ENCODE measurements around the gene SOCS2. TPM values are rescaled to one million over a fixed set of nuclear protein-coding genes. Genes with fewer than 3 reads are reported as not detected.
"Not testable (repeated sequence)": the region's sequence is repeated elsewhere in the genome, so short reads cannot be mapped to it uniquely, and the experiment has no call there.

SOCS2 gene
- total and polyA plus RNA-seq, 2 of the 8 experiments (the other 6 are each of a cell fraction or from before 2014, with no cell fraction given), result 14.5 to 18.0 TPM

DNA sequence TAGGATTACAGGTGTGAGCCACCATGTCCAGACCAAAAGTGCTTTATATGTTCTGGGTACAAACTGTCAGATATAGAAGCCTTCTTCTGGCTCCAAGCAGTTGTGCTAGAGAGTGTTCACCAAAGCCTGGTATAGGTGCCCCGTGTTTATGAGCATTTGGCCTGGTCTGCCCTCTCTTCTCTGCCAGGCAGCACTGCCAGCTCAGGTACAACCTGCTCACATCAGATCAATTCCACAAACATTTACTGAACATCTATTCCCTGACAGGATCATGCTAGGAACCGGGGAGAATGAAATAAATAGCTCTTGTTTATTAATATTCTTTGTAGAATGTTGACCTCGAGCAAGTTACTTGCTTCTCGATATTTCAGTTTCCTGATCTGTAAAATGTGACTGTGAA, 20.0 kb upstream of the SOCS2 start (continued):
- TF ChIP-seq, protein P1, sequence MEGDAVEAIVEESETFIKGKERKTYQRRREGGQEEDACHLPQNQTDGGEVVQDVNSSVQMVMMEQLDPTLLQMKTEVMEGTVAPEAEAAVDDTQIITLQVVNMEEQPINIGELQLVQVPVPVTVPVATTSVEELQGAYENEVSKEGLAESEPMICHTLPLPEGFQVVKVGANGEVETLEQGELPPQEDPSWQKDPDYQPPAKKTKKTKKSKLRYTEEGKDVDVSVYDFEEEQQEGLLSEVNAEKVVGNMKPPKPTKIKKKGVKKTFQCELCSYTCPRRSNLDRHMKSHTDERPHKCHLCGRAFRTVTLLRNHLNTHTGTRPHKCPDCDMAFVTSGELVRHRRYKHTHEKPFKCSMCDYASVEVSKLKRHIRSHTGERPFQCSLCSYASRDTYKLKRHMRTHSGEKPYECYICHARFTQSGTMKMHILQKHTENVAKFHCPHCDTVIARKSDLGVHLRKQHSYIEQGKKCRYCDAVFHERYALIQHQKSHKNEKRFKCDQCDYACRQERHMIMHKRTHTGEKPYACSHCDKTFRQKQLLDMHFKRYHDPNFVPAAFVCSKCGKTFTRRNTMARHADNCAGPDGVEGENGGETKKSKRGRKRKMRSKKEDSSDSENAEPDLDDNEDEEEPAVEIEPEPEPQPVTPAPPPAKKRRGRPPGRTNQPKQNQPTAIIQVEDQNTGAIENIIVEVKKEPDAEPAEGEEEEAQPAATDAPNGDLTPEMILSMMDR (IDR thresholded peaks at IDR 0.05; ENCODE audit: control extremely low read depth in 1 of 3, insufficient read depth in 1 of 3, low read depth in 1 of 3, low read length in 3 of 3), result no peak
- TF ChIP-seq RXRA (IDR thresholded peaks at IDR 0.05; ENCODE audit: insufficient read depth, low read depth, low read length), result no peak
- no peak for TF ChIP-seq KDM5A (IDR thresholded peaks at IDR 0.05; ENCODE audit: low read length)
- TF ChIP-seq JUND (IDR thresholded peaks at IDR 0.05; ENCODE audit: low read length), result no peak

DNA sequence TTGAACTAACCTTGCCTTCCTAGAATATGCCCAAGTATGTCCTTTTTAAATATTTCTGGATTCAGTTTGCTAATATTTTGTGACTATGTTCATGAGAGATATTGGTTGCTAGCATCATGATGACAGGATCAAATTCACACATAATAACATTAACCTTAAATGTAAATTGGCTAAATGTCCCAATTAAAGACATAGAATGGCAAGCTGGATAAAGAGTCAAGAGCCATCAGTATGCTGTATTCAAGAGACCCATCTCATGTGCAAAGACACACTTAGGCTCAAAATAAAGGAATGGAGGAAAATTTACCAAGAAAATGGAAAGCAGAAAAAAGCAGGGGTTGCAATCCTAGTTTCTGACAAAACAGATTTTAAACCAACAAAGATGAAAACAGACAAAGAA, 14.6 kb upstream of the SOCS2 start:
- H3K79me2 ChIP-seq (ENCODE audit: control insufficient read depth in 1 of 2, insufficient read depth in 2 of 2, low read length in 2 of 2); H4K8ac ChIP-seq (ENCODE audit: extremely low read depth, insufficient read depth, low read length); H3K4me3 ChIP-seq (ENCODE audit: extremely low read depth in 1 of 4, insufficient read depth in 2 of 4, low read depth in 3 of 4, low read length in 4 of 4); H3K9ac ChIP-seq (replicated peaks in 1 of 4; ENCODE audit: extremely low read depth in 1 of 4, low read depth in 3 of 4, low read length in 3 of 4); H3K23ac ChIP-seq (ENCODE audit: insufficient read length); H3K9me3 ChIP-seq (ENCODE audit: insufficient read depth in 2 of 2, low read depth in 1 of 2, low read length in 1 of 2); H3K4ac ChIP-seq (replicated peaks; ENCODE audit: insufficient read length, low read depth, low read length); H3K23me2 ChIP-seq (ENCODE audit: low read depth, low read length); FAIRE-seq; H2BK120ac ChIP-seq (replicated peaks; ENCODE audit: low read depth, low read length); H3K27ac ChIP-seq (ENCODE audit: low read depth, low read length); H3K56ac ChIP-seq (replicated peaks; ENCODE audit: insufficient read length, low read depth, low read length); H3K27me3 ChIP-seq (replicated peaks in 1 of 4; ENCODE audit: control insufficient read depth in 3 of 4, extremely low read depth in 1 of 4, insufficient read depth in 3 of 4, low read length in 3 of 4); H3K4me1 ChIP-seq (replicated peaks in 1 of 4; ENCODE audit: control insufficient read depth in 3 of 4, insufficient read depth in 4 of 4, low read length in 3 of 4); H2BK15ac ChIP-seq (ENCODE audit: low read length); H3K18ac ChIP-seq (ENCODE audit: extremely low read depth, low read length); H4K91ac ChIP-seq (replicated peaks; ENCODE audit: insufficient read length, low read length); POLR2A ChIA-PET (ENCODE audit: partially characterized antibody); H2BK12ac ChIP-seq (ENCODE audit: low read depth, low read length); DNase-seq (ENCODE audit: low read depth in 1 of 2, low spot score in 2 of 2); H2BK20ac ChIP-seq (ENCODE audit: low read length); H3K4me2 ChIP-seq (ENCODE audit: insufficient read depth in 1 of 2, low read depth in 2 of 2, low read length in 2 of 2); H2AFZ ChIP-seq (ENCODE audit: low read length); H3K79me1 ChIP-seq (ENCODE audit: low read depth, low read length); H4K5ac ChIP-seq (ENCODE audit: insufficient read length, low read depth, low read length); H3K14ac ChIP-seq (ENCODE audit: insufficient read length); H3K36me3 ChIP-seq (ENCODE audit: control insufficient read depth in 2 of 4, insufficient read depth in 4 of 4, low read length in 3 of 4); H2BK5ac ChIP-seq (ENCODE audit: low read depth, low read length); H4K20me1 ChIP-seq (replicated peaks in 1 of 2; ENCODE audit: control insufficient read depth in 1 of 2, insufficient read depth in 2 of 2, low read length in 2 of 2); H2AK5ac ChIP-seq (ENCODE audit: low read depth, low read length): not testable (repeated sequence)
- CTCF ChIA-PET (ENCODE audit: partially characterized antibody), result interaction anchor here (0.9 kb wide), 2 partner anchors 543 to 544 kb away, joined by 4 read pairs; no protein-coding TSS in a partner anchor
